Panc1 (cell line): Measurements from ENCODE around the gene SEBOX.

Experiments
- CTCF ChIP-seq: fragments of 450-650 bp; IDR thresholded peaks from 2 replicates; pipeline ENCODE4 v1.5.1; 2017; ENCODE audit warnings: mild to moderate bottlenecking
- POLR2AphosphoS5 ChIP-seq: IDR thresholded peaks from 2 replicates; pipeline ENCODE4 v1.6.1; 2012; ENCODE audit warnings: mild to moderate bottlenecking, low read depth, low read length, moderate library complexity
- REST ChIP-seq, 2 experiments: IDR thresholded peaks; 2 replicates each; pipeline ENCODE4 v1.6.1; 2011 to 2012; ENCODE audit warnings: low read depth in 2 of 2, control low read depth in 1 of 2, low read length in 1 of 2, mild to moderate bottlenecking in 1 of 2, moderate library complexity in 1 of 2; ENCODE audit not compliant: insufficient read depth in 1 of 2
- SIN3A ChIP-seq: IDR thresholded peaks from 2 replicates; pipeline ENCODE4 v1.6.1; 2012; ENCODE audit warnings: low read depth, mild to moderate bottlenecking, low read length, moderate library complexity, borderline replicate concordance; ENCODE audit not compliant: insufficient read depth
- TCF7L2 ChIP-seq: IDR thresholded peaks from 2 replicates; pipeline ENCODE4 v1.6.1; 2011; ENCODE audit warnings: mild to moderate bottlenecking, low read depth, low read length, inconsistent platforms

- TF ChIP-seq CTCF (no peak), REST (IDR thresholded peaks at IDR 0.05; ENCODE audit: insufficient read depth in 1 of 2, low read depth in 2 of 2, low read length in 1 of 2) (no peak), POLR2AphosphoS5 (no peak), TCF7L2 (no peak), SIN3A (no peak)
These were observed 30.3 kb downstream of the SEBOX start for GRCh38 chr17:28334666-28335200.
